K562 (cell line): ENCODE measurements around the gene TOMT. TPM values are rescaled to one million over a fixed set of nuclear protein-coding genes. Genes with fewer than 3 reads are reported as not detected.
A peak's percentile ranks its signal among the peaks of the same experiment; 100 is the strongest.

Experiments used
- BHLHE40 ChIP-seq: IDR thresholded peaks from 2 replicates; pipeline ENCODE4 v1.6.1; 2011; ENCODE audit warnings: low read length, improper control_type of control experiment
- ELF4 ChIP-seq: fragments of 450-650 bp; formaldehyde crosslinking; IDR thresholded peaks from 2 replicates; pipeline ENCODE4 v1.4.0; 2022; ENCODE audit warnings: missing genetic modification characterization
- MED1 ChIP-seq: sonication (generic); formaldehyde crosslinking; IDR thresholded peaks from 2 replicates; pipeline ENCODE4 v1.8.1; 2023; ENCODE audit warnings: missing genetic modification reagents, borderline replicate concordance
- NCOA6 ChIP-seq: fragments of 450-650 bp; IDR thresholded peaks from 2 replicates; pipeline ENCODE4 v1.6.1; 2017; ENCODE audit warnings: mild to moderate bottlenecking
- NR2C1 ChIP-seq, 2 experiments: fragments of 450-650 bp; IDR thresholded peaks; 2 replicates each; pipeline ENCODE4 v1.6.1; 2017; ENCODE audit warnings: mild to moderate bottlenecking in 2 of 2, antibody characterized with exemption in 1 of 2, inconsistent platforms in 1 of 2, missing compliant biosample characterization in 1 of 2, missing genetic modification characterization in 1 of 2
- PATZ1 ChIP-seq: fragments of 250-450 bp; sonication (Bioruptor Pico); IDR thresholded peaks from 2 replicates; pipeline ENCODE4 v1.5.0; 2020; ENCODE audit warnings: mild to moderate bottlenecking, borderline replicate concordance
- PTRF ChIP-seq: fragments of 450-650 bp; IDR thresholded peaks from 2 replicates; pipeline ENCODE4 v1.6.1; 2016; ENCODE audit warnings: mild to moderate bottlenecking, missing genetic modification characterization, missing compliant biosample characterization
- RBM14 ChIP-seq: fragments of 200-400 bp; formaldehyde crosslinking; IDR thresholded peaks from 2 replicates; pipeline ENCODE4 v1.6.1; 2018; ENCODE audit warnings: low read depth, mild to moderate bottlenecking, low read length, moderate library complexity, borderline replicate concordance; ENCODE audit not compliant: insufficient read depth
- SIN3B ChIP-seq: fragments of 450-650 bp; IDR thresholded peaks from 2 replicates; pipeline ENCODE4 v1.6.1; 2017; ENCODE audit warnings: low read depth, mild to moderate bottlenecking, moderate library complexity
- SRSF1 ChIP-seq: fragments of 200-400 bp; formaldehyde crosslinking; IDR thresholded peaks from 2 replicates; pipeline ENCODE4 v1.6.1; 2017; ENCODE audit warnings: mild to moderate bottlenecking, low read depth, low read length, moderate library complexity
- STAG1 ChIP-seq: sonication (generic); formaldehyde crosslinking; IDR thresholded peaks from 2 replicates; pipeline ENCODE4 v1.5.0; 2020; ENCODE audit warnings: missing genetic modification reagents, borderline replicate concordance
- TRIM24 ChIP-seq, 2 experiments: fragments of 450-650 bp; IDR thresholded peaks; 2 replicates each; pipeline ENCODE4 v1.6.1; 2016
- ZBTB40 ChIP-seq, 2 experiments: fragments of 450-650 bp in 1 of 2; sonication (generic) in 1 of 2; formaldehyde crosslinking in 1 of 2; IDR thresholded peaks; 2 replicates each; pipeline versions ENCODE4 v1.7.1 to v1.9.0; 2016 to 2022; ENCODE audit warnings: inconsistent platforms in 1 of 2, mild to moderate bottlenecking in 1 of 2, missing genetic modification reagents in 1 of 2
- ZBTB7A ChIP-seq: IDR thresholded peaks from 2 replicates; pipeline ENCODE4 v1.6.1; 2011; ENCODE audit warnings: low read depth, mild to moderate bottlenecking, low read length, moderate library complexity, borderline replicate concordance; ENCODE audit not compliant: control insufficient read depth
- ZC3H4 ChIP-seq: sonication (generic); formaldehyde crosslinking; IDR thresholded peaks from 2 replicates; pipeline ENCODE4 v1.9.0; 2021; ENCODE audit warnings: missing genetic modification reagents, borderline replicate concordance
- ZFP36 ChIP-seq: fragments of 150-350 bp; IDR thresholded peaks from 2 replicates; pipeline ENCODE4 v1.6.1; 2018; ENCODE audit warnings: low read length, low read depth; ENCODE audit not compliant: partially characterized antibody
- polyA plus RNA-seq, 8 experiments: library from polyadenylated mRNA; depleted of rRNA in 4 of 8; stranded (reverse) in 5 of 8; unstranded in 3 of 8; fragments of >200 nt; fragmentation: Nextera tagmentation in 2 of 8; fragmentation: Illumina TruSeq in 1 of 8; extraction: Ambion mirVana in 2 of 8; extraction: Trizol in 1 of 8; gene quantifications; 2 replicates each; pipeline versions ENCODE4 v1.2.1 to v1.2.3, GENCODE V29; 2011 to 2014; ENCODE audit warnings: inconsistent platforms in 1 of 8, missing spikeins in 1 of 8
- total RNA-seq, 7 experiments: library from RNA; depleted of rRNA in 6 of 7; stranded (reverse); fragments of >200 nt in 6 of 7; fragmentation: Illumina TruSeq in 2 of 7; extraction: Trizol in 2 of 7; gene quantifications; 2 replicates each; pipeline versions ENCODE4 v1.2.1 to v1.2.3, GENCODE V29; 2011 to 2021; ENCODE audit warnings: low replicate concordance in 1 of 7

Gene TOMT
- total and polyA plus RNA-seq, 9 of the 15 experiments (the other 6 are each of a cell fraction or from before 2014, with no cell fraction given): not detected

- TF ChIP-seq ZBTB40 (IDR thresholded peaks at IDR 0.05) (peak; percentile 87), ZBTB40 (CRISPR knock-in tag; IDR thresholded peaks at IDR 0.05) (no peak), BHLHE40 (peak; percentile 99), ZFP36 (no peak), MED1 (CRISPR knock-in tag) (no peak), STAG1 (CRISPR knock-in tag) (no peak), RBM14 (no peak), PATZ1 (CRISPR knock-in tag) (no peak), NCOA6 (no peak), PTRF (tag) (no peak), ZBTB7A (peak; percentile 62; the same call in 1 of the 2 replicates), SRSF1 (no peak), ELF4 (CRISPR knock-in tag) (no peak), SIN3B (peak; percentile 71), NR2C1 (IDR thresholded peaks at IDR 0.05) (peak; percentile 76), NR2C1 (tag; IDR thresholded peaks at IDR 0.05) (0 out of 2 replicates have a peak, but pooled peaks have one; percentile 39), TRIM24 (IDR thresholded peaks at IDR 0.05) (peak in 1 of 2 experiments; percentile 57; a peak in 1 of 4 replicates), ZC3H4 (CRISPR knock-in tag) (no peak)
Observed at GRCh38 chr11:72102946-72103753, 2.6 kb upstream of the TOMT start, which contains the start of gene LAMTOR1 (continued).
